CD14-positive monocyte (primary cell): Measurements from ENCODE around the gene PORCN. TPM values are rescaled to one million over a fixed set of nuclear protein-coding genes. Genes with fewer than 3 reads are reported as not detected.

Experiments
- DNase-seq, 3 donors: peaks; one replicate each; pipeline ENCODE4 v3.0.0-alpha.2; 2011 to 2022
- H2AFZ ChIP-seq: 2 replicates; pipeline ENCODE4 v1.6.0; 2012; ENCODE audit warnings: mild to moderate bottlenecking, low read depth, low read length, inconsistent platforms; ENCODE audit not compliant: insufficient read depth, poor library complexity, severe bottlenecking
- H3K27ac ChIP-seq, 2 donors: 1 replicate in 1 of 2; 2 replicates in 1 of 2; pipeline ENCODE4 v1.5.1; 2012 to 2013; ENCODE audit warnings: low read length in 2 of 2, control low read depth in 1 of 2, inconsistent platforms in 1 of 2, low read depth in 1 of 2, mild to moderate bottlenecking in 1 of 2
- H3K27me3 ChIP-seq, 2 donors: one replicate each; pipeline versions ENCODE4 v1.6.0 to v1.6.1; 2011 to 2013; ENCODE audit warnings: low read length in 2 of 2; ENCODE audit not compliant: control insufficient read depth in 2 of 2, insufficient read depth in 2 of 2
- H3K36me3 ChIP-seq, 2 donors: replicated peaks in 1 of 2; 1 replicate in 1 of 2; 2 replicates in 1 of 2; pipeline versions ENCODE4 v1.5.1 to v1.6.1; 2012 to 2013; ENCODE audit warnings: low read length in 2 of 2, control low read depth in 1 of 2, inconsistent platforms in 1 of 2, mild to moderate bottlenecking in 1 of 2; ENCODE audit not compliant: insufficient read depth in 2 of 2, control insufficient read depth in 1 of 2
- H3K4me1 ChIP-seq, 2 donors: 1 replicate in 1 of 2; 2 replicates in 1 of 2; pipeline versions ENCODE4 v1.5.1 to v1.6.1; 2012 to 2013; ENCODE audit warnings: low read length in 2 of 2, control low read depth in 1 of 2, inconsistent platforms in 1 of 2, mild to moderate bottlenecking in 1 of 2, moderate library complexity in 1 of 2; ENCODE audit not compliant: insufficient read depth in 2 of 2, control insufficient read depth in 1 of 2
- H3K4me2 ChIP-seq: replicated peaks from 2 replicates; pipeline ENCODE3; 2012; ENCODE audit warnings: low read length, moderate library complexity, mild to moderate bottlenecking; ENCODE audit not compliant: poor library complexity, severe bottlenecking; ENCODE audit errors: extremely low read depth
- H3K4me3 ChIP-seq, 3 experiments: fragments of 200-600 bp in 1 of 3; sonication (generic) in 1 of 3; replicated peaks in 1 of 3; 1 replicate in 2 of 3; 2 replicates in 1 of 3; pipeline ENCODE4 v1.5.1; 2011 to 2013; ENCODE audit warnings: low read length in 3 of 3, mild to moderate bottlenecking in 3 of 3, control low read depth in 2 of 3, low read depth in 2 of 3, inconsistent platforms in 1 of 3, moderate library complexity in 1 of 3
- H3K79me2 ChIP-seq: 2 replicates; pipeline ENCODE4 v1.6.0; 2012; ENCODE audit warnings: mild to moderate bottlenecking, control low read depth, inconsistent platforms, low read length, moderate library complexity; ENCODE audit not compliant: insufficient read depth
- H3K9ac ChIP-seq: 2 replicates; pipeline ENCODE4 v1.6.0; 2017; ENCODE audit warnings: low read length, mild to moderate bottlenecking; ENCODE audit not compliant: insufficient read depth, poor library complexity, severe bottlenecking
- H3K9me3 ChIP-seq, 2 donors: replicated peaks in 1 of 2; 1 replicate in 1 of 2; 2 replicates in 1 of 2; pipeline versions ENCODE4 v1.5.1 to v1.6.1; 2012 to 2013; ENCODE audit warnings: low read length in 2 of 2, control low read depth in 1 of 2; ENCODE audit not compliant: control insufficient read depth in 1 of 2, insufficient read depth in 1 of 2
- H4K20me1 ChIP-seq: 2 replicates; pipeline ENCODE4 v1.6.0; 2012; ENCODE audit warnings: mild to moderate bottlenecking, low read length, control low read depth, moderate library complexity; ENCODE audit not compliant: insufficient read depth
- H3K27ac Mint-ChIP-seq, 7 donors: one replicate each; pipeline ENCODE4 v1.8.0; 2020; ENCODE audit warnings: mild to moderate bottlenecking in 7 of 7, mixed read lengths in 7 of 7, moderate library complexity in 6 of 7, inconsistent platforms in 2 of 7
- H3K27me3 Mint-ChIP-seq, 3 donors: one replicate each; pipeline ENCODE4 v1.8.0; 2021 to 2022; ENCODE audit warnings: low read depth in 3 of 3, mild to moderate bottlenecking in 3 of 3, mixed read lengths in 3 of 3, moderate library complexity in 3 of 3, inconsistent platforms in 1 of 3
- H3K36me3 Mint-ChIP-seq, 2 donors: one replicate each; pipeline ENCODE4 v1.8.0; 2020; ENCODE audit warnings: mixed read lengths in 2 of 2, inconsistent platforms in 1 of 2, mild to moderate bottlenecking in 1 of 2
- H3K4me1 Mint-ChIP-seq: one replicate; pipeline ENCODE4 v1.8.0; 2020; ENCODE audit warnings: mild to moderate bottlenecking, mixed read lengths
- H3K4me3 Mint-ChIP-seq, 2 donors: one replicate each; pipeline ENCODE4 v1.8.0; 2020; ENCODE audit warnings: mild to moderate bottlenecking in 2 of 2, mixed read lengths in 2 of 2, moderate library complexity in 1 of 2
- H3K9me3 Mint-ChIP-seq, 7 donors: one replicate each; pipeline ENCODE4 v1.8.0; 2020 to 2022; ENCODE audit warnings: mixed read lengths in 7 of 7, mild to moderate bottlenecking in 6 of 7, moderate library complexity in 6 of 7, inconsistent platforms in 2 of 7
- WGBS: methylation state at CpG from one replicate; pipeline ENCODE4 v1.1.5; 2013; ENCODE audit warnings: missing lambda C conversion rate; ENCODE audit not compliant: insufficient coverage; 5-methylcytosine and 5-hydroxymethylcytosine counted together
- intact Hi-C, 2 donors: fragments of 100-400 bp; cut with micrococcal nuclease; formaldehyde crosslinking; loops; one replicate each; pipeline versions ENCODE4 v1.15.0 to v1.15.1; 2023
- polyA plus RNA-seq, 3 donors: library from polyadenylated mRNA; depleted of rRNA in 1 of 3; unstranded in 2 of 3; stranded (reverse) in 1 of 3; fragments of 300-500 nt in 2 of 3; fragments of >200 nt in 1 of 3; fragmentation: Illumina TruSeq in 2 of 3; gene quantifications; 1 replicate in 2 of 3; 2 replicates in 1 of 3; pipeline ENCODE4 v1.2.3, GENCODE V29; 2012 to 2021
- TF ChIP-seq, protein P1 (sequence below): fragments of 200-600 bp; IDR thresholded peaks from one replicate; pipeline ENCODE4 v1.8.0; 2022; ENCODE audit warnings: antibody characterized with exemption, mild to moderate bottlenecking

The PORCN gene
- polyA plus RNA-seq, 3 donors: 7.5 to 10.5 (median 7.8) TPM

DNA sequence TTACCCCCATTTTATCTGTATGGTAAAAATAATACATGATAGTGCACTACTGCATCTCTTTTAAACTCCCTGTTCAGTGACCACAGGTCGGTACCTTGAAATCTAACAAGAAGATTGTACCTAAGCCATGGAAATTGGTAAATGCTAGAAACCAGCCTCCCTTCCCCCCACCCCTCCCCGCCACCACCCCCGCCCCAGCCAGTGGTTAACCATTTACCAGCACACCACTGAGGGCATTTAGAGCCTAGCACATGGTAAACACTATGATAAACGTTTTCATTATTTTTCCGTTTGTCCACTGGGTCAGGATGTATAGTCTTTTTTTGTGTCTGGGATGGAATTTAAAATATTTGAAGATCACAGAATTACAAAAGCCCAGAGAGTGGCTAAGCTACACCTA lies 33.5 kb upstream of the PORCN start:
- H3K9me3 ChIP-seq: no peaks in the 10 kb centered on the region
- peaks cover 3 to 11% of the 10 kb centered on the region in 2 donors for H3K36me3 ChIP-seq
- H3K27ac ChIP-seq: peak overlapping the region; percentile 76 to 87
- peak overlapping the region; percentile 66 for H2AFZ ChIP-seq
- no peaks in the 10 kb centered on the region for H3K27me3 ChIP-seq
- peak overlapping the region; percentile 85 to 96 (median 90) for H3K27ac Mint-ChIP-seq
- peak overlapping the region; percentile 87 to 90 for H3K4me3 Mint-ChIP-seq
- H3K27me3 Mint-ChIP-seq: peaks cover 0 to 6% (median 2%) of the 10 kb centered on the region in 3 donors
- TF ChIP-seq, protein P1, sequence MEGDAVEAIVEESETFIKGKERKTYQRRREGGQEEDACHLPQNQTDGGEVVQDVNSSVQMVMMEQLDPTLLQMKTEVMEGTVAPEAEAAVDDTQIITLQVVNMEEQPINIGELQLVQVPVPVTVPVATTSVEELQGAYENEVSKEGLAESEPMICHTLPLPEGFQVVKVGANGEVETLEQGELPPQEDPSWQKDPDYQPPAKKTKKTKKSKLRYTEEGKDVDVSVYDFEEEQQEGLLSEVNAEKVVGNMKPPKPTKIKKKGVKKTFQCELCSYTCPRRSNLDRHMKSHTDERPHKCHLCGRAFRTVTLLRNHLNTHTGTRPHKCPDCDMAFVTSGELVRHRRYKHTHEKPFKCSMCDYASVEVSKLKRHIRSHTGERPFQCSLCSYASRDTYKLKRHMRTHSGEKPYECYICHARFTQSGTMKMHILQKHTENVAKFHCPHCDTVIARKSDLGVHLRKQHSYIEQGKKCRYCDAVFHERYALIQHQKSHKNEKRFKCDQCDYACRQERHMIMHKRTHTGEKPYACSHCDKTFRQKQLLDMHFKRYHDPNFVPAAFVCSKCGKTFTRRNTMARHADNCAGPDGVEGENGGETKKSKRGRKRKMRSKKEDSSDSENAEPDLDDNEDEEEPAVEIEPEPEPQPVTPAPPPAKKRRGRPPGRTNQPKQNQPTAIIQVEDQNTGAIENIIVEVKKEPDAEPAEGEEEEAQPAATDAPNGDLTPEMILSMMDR: no peak
- peak overlapping the region; percentile 38 to 79 (median 78) for H3K4me3 ChIP-seq
- H4K20me1 ChIP-seq: no peaks in the 10 kb centered on the region
- intact Hi-C loops: loop anchor here in 1 of 2 donors (5.0 to 10.0 kb wide), 2 partner anchors 62 to 100 kb away; partner anchors contain the start of genes RBM3 and TBC1D25
- DNase-seq: no peak
- peaks cover 8 to 24% of the 10 kb centered on the region in 2 donors for H3K4me1 ChIP-seq
- WGBS: no CpG with 5 or more reads among the region's 5 CpGs
- H3K4me1 Mint-ChIP-seq: peaks cover 19% of the 10 kb centered on the region
- H3K79me2 ChIP-seq: peaks cover 22% of the 10 kb centered on the region
- H3K36me3 Mint-ChIP-seq: peaks cover 14 to 18% of the 10 kb centered on the region in 2 donors
- H3K9me3 Mint-ChIP-seq: peaks cover 0 to 11% (median 1%) of the 10 kb centered on the region in 7 donors
- H3K9ac ChIP-seq: peak overlapping the region; percentile 87
- peak overlapping the region; percentile 68 for H3K4me2 ChIP-seq

- Histone ChIP-seq H2AFZ (peak within 1 kb of the TSS; percentile 78), H3K9ac (peak within 1 kb of the TSS; percentile 87), H3K9me3 (no peaks in the 10 kb centered on the region), H3K4me2 (peak within 1 kb of the TSS; percentile 83), H3K27me3 (no peaks in the 10 kb centered on the region), H3K27ac (peak within 1 kb of the TSS; percentile 76 to 87), H3K4me1 (peaks cover 8 to 24% of the 10 kb centered on the region in 2 donors), H3K4me3 (peak within 1 kb of the TSS; percentile 57 to 79 (median 78)), H3K36me3 (peaks cover 4 to 16% of the 10 kb centered on the region in 2 donors), H4K20me1 (no peaks in the 10 kb centered on the region), H3K79me2 (peaks cover 22% of the 10 kb centered on the region)
- peaks cover 19% of the 10 kb centered on the region for H3K4me1 Mint-ChIP-seq
- H3K9me3 Mint-ChIP-seq: peaks cover 0 to 11% (median 1%) of the 10 kb centered on the region in 7 donors
- peaks cover 0 to 8% (median 2%) of the 10 kb centered on the region in 3 donors for H3K27me3 Mint-ChIP-seq
- intact Hi-C loops: loop anchor here (2.0 to 10.0 kb wide), 3 partner anchors 33 to 99 kb away; partner anchors contain the start of genes PORCN (in 1 of the 2), RBM3 (in 1 of the 2) and TBC1D25 (in 1 of the 2)
- H3K36me3 Mint-ChIP-seq: peaks cover 20 to 21% of the 10 kb centered on the region in 2 donors
- peak; percentile 87 to 91 (median 91) for DNase-seq
- 0% methylated on average over 71 of the region's 75 CpGs for WGBS
- TF ChIP-seq, protein P1: no peak
- H3K27ac Mint-ChIP-seq: peak within 1 kb of the TSS; percentile 85 to 96 (median 90)
- H3K4me3 Mint-ChIP-seq: peak within 1 kb of the TSS; percentile 87 to 90
Observed at GRCh38 chrX:48475774-48476577, 32.8 kb upstream of the PORCN start, which contains the start of gene FTSJ1. Gene FTSJ1 (plus strand): TSS chrX:48476199. CDS start chrX:48478048, 1,849 bp downstream.
